ENCODE data around the gene LILRB2.
"Not testable (repeated sequence)": the region's sequence is repeated elsewhere in the genome, so short reads cannot be mapped to it uniquely, and the experiment has no call there.

Gene LILRB2

DNA sequence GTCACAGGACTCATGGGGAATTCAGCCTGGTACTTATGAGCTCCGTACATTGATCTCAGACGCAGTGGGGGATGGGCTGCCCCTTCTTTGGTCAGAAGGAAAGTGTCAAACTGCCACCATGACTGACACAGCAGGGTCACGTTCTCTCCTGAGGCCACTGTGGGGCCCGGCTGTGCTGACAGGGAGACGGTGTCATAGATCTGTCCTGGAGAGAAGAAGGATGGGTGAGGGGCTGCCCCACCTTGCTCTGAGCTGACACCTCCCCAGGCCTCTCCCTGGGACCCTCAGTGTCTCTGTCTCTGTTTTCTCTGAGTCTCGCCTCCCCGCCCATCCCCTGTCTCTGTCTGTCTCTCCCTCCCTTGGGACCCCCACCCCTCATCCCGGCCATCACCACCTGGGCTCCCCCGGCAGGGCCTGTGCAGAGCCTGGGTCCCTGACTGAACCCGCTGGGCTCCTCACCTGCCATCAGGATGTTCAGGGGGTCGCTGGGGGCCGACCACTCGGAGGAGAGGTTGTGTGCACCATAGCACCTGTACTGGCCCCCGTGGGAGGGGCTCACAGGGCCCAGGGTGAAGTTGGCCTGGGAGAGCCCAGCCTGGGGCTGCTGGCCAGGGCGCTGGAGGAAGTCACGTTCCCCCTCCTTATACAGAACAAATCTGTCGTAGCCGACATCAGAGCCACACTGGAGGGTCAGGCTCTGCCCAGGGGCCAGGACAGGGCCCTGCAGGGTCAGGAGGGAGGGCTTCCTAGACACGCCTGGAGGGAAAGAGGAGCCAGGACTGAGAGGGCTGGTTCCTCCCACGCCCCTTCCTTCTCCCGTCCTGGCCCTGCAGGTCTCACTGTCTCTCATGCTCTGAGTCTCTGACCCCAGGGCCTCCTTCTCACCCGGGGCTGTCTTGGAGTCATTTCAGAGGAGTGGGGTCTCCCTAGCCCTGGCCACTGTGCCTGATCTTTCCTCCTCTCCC is 40.3 kb downstream of the LILRB2 start:
- not testable (repeated sequence) for DNase-seq (ENCODE audit: low read depth)

DNA sequence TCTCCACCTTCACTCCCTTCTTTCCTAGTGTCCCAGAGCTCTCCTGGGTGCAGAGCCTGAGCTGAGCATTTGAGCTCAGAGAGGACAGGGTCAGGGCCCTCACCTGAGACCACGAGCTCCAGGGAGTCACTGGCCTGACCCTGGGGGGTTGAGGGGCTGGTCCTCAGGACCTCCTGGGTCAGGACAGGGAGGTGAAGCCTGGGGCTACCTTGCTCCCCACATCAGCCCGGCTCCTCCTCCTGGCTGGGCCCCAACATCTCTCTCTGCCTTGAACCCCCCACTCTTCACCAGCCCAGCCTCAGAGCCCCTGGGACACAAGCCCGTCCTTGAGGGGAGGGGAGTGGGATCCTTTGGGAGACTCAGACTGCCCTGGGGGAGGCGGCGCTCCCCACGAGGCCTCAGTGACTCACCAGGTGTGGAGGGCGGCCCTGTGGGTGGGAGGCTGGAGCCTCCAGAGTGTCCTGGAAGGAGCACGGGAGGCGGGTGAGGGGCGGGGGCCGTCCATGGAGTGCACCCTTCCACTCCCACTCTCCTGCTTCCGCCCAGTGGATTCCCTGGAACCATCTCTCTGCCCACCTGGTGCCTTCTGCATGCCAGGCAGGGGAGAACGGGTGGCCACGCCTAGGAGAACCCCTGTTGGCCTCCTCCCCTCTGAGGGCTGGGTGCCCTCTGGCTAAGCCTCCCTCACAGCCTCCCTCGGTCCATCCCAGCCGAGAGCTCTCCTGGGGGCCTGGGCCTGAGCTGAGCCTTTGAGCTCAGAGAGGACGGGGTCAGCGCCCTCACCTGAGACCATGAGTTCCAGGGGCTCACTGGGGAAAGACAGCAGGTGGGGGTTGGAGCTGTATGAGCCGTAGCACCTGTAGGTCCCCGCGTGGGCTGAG is 41.2 kb downstream of the LILRB2 start:
- not testable (repeated sequence) for DNase-seq (ENCODE audit: low read depth)

DNA sequence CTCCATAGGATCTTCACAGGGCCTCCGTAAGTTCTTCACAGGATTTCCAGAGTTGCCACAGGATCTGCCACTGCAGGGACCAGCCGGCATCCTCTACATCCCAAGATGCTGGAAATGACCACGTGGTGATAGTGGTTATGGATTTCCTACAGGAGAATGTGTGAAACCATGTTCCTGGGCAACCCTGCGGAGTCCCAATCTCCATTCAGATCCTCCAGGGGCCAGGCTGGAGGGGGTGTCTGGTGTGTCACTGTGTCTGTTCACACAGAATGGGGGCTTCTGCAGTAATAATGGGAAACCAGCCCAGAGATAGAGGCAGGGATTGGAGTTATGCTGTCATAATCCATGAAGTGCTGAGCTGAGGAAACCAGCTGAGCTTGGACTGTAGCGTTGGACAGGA is 47.0 kb downstream of the LILRB2 start:
- no peak for DNase-seq (ENCODE audit: low read depth)

DNA sequence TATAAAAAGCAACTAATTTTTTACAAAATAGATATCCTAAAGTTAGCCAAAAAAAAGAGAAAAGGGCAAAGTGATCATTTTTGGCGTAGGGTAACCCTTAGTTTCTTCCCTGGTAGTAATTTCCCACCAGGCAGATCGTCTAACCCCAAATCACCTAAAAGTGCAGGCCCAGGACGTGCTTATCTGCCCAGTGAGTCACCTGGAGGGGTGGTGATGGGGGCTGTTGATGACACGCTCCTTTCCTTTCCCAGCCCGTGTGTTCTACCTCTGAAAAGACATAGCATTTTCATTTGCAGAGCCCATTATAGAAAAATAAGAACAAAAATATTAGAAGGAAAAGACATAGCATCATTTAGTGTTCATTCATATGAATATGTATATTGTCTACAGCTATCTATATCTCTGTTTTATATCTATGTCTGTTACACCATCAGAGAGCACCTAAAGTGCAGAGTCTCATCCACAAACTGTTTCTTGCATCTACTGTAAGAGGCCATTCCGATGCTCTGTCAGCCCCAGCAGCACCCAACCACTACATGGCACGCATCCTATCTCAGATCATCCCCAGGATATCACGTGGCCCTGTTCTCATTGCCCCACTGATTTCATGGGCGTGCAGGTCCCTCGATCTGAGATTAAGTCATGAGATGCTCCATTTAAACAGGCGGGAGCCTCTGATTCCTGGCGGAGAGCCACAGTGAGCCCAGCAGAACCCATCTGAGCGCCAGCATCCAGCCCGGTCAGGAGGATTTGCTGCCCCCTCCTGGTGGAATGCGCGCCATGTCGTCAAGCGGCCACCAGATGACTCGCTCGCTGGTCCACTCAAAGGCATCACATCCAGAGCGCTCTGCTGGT is 49.6 kb downstream of the LILRB2 start:
- peak; percentile 85 for DNase-seq (ENCODE audit: low read depth)

DNA sequence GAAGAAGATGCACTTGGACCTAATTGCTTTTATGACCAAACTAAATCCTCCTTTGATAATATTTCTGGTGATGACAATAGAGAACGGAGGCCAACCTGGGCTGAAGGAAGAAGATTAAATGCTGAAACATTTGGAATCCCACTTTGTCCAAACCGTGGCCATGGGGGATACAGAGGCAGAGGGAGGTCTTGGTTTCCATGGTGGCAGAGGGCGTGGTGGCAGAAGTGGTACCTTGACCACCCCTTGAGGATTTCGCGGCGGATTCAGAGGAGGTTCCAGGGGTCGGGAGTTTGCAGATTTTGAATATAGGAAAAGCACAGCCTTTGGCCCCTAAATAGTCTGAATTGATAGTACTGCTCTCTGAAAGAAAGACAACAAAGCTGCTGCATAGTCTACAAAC is 50.9 kb downstream of the LILRB2 start:
- no peak for DNase-seq (ENCODE audit: low read depth)

DNA sequence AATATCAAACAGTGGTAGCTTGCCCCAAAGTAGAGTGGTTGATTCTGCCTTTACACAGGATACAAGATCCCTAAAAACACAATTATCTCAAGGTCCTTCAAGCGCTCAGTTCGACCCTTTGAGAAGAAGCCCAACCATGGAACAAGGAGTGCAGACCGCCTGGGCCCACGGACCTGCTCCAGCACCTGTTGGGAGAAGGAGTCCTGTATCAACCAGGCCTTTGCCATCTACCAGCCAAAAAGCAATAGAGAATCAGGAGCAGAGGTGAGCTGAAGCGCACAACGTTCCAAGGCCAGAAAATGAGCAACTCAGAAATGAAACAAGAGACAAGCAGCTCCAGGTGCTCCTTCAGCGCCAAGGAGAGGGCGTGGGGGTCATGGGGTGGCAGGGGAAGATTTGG is 51.8 kb downstream of the LILRB2 start:
- no peak for DNase-seq (ENCODE audit: low read depth)

DNA sequence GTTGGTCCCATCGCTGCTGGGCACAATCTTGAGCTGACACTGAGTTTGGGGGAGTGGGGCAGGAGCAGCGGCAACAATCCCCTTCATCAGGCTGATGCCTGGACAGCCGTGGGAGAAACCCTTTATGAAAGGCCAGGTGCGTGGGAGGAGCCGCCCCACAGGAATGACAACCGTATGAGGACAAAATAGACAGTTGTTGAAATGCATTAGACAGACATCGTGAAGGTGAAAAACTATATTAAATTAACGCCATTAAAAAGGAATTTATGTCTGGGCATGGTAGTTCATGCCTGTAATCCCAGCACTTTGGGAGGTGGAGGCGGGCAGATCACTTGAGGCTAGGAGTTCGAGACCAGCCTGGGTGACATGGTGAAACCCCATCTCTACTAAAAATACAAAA is 56.3 kb downstream of the LILRB2 start:
- DNase-seq (ENCODE audit: low read depth): not testable (repeated sequence)

DNA sequence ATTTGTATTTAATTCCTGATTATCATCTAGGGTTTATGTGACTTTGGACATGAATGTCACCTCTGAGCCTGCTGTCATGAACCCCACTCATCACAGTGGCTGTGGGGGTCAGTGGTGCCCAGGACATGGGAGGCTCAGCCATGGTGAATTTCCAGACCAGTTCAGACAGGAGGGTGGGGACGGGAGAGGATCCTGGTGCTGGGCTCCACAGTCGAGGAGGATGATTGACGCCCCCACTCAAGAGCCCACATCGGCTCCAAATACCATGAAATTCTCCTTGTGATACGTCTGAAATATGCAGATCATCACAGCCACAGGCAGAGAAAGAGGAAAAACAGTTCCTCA is 57.0 kb downstream of the LILRB2 start:
- not testable (repeated sequence) for DNase-seq (ENCODE audit: low read depth)
